Osteoblast (primary cell): ENCODE results near the gene PTPRE. TPM values are rescaled to one million over a fixed set of nuclear protein-coding genes. Genes with fewer than 3 reads are reported as not detected.

Experiments used
- DNase-seq: peaks from one replicate; pipeline ENCODE4 v3.0.0; 2011; ENCODE audit warnings: low spot score, mixed read lengths; ENCODE audit not compliant: insufficient read length; ENCODE audit errors: missing footprints
- H2AFZ ChIP-seq: 2 replicates; pipeline ENCODE4 v1.6.0; 2011; ENCODE audit warnings: mild to moderate bottlenecking, low read length
- H3K27ac ChIP-seq: 2 replicates; pipeline ENCODE4 v1.5.1; 2011; ENCODE audit warnings: mild to moderate bottlenecking, low read depth, low read length, moderate library complexity
- H3K27me3 ChIP-seq: 2 replicates; pipeline ENCODE4 v1.6.0; 2012; ENCODE audit warnings: mild to moderate bottlenecking, control low read depth, inconsistent platforms, low read length, moderate library complexity; ENCODE audit not compliant: insufficient read depth
- H3K36me3 ChIP-seq: 2 replicates; pipeline ENCODE4 v1.5.1; 2011; ENCODE audit warnings: mild to moderate bottlenecking, low read length, control low read depth, moderate library complexity; ENCODE audit not compliant: insufficient read depth
- H3K4me1 ChIP-seq: 2 replicates; pipeline ENCODE4 v1.5.1; 2011; ENCODE audit warnings: mild to moderate bottlenecking, low read length, control low read depth, moderate library complexity; ENCODE audit not compliant: insufficient read depth
- H3K4me2 ChIP-seq: 2 replicates; pipeline ENCODE4 v1.6.0; 2011; ENCODE audit warnings: mild to moderate bottlenecking, low read length; ENCODE audit not compliant: insufficient read depth
- H3K4me3 ChIP-seq: fragments of 200-600 bp; sonication (generic); 3 replicates; pipeline ENCODE4 v1.5.1; 2012; ENCODE audit warnings: mild to moderate bottlenecking, low read length, inconsistent platforms; ENCODE audit not compliant: insufficient read depth
- H3K79me2 ChIP-seq: 2 replicates; pipeline ENCODE4 v1.6.0; 2012; ENCODE audit warnings: mild to moderate bottlenecking, low read length, control low read depth, inconsistent platforms; ENCODE audit not compliant: insufficient read depth
- H3K9me3 ChIP-seq: 2 replicates; pipeline ENCODE4 v1.5.1; 2011; ENCODE audit warnings: low read depth, low read length, control low read depth
- H4K20me1 ChIP-seq: 2 replicates; pipeline ENCODE4 v1.6.0; 2012; ENCODE audit warnings: mild to moderate bottlenecking, low read length, control low read depth; ENCODE audit not compliant: insufficient read depth
- CTCF ChIP-seq: IDR thresholded peaks from 2 replicates; pipeline ENCODE4 v1.5.1; 2011; ENCODE audit warnings: mild to moderate bottlenecking, low read depth, low read length, moderate library complexity; ENCODE audit errors: extremely low read depth
- total RNA-seq: library from RNA; depleted of rRNA; stranded (reverse); fragments of >200 nt; gene quantifications from 2 replicates; pipeline ENCODE4 v1.2.3, GENCODE V29; 2012

Gene PTPRE
- total RNA-seq, 1 donor, result 9.0 TPM

GRCh38 chr10:128017822-128018221 is 110.9 kb downstream of the PTPRE start:
- DNase-seq, result no peak
- no peaks in the 10 kb centered on the region for H3K79me2 ChIP-seq
- no peak overlapping the region for H3K27ac ChIP-seq
- H3K4me1 ChIP-seq, result no peaks in the 10 kb centered on the region
- H3K36me3 ChIP-seq, result no peaks in the 10 kb centered on the region
- no peak overlapping the region for H3K4me2 ChIP-seq
- peaks cover 3% of the 10 kb centered on the region for H4K20me1 ChIP-seq
- no peak for TF ChIP-seq CTCF
- no peak overlapping the region for H2AFZ ChIP-seq
- H3K9me3 ChIP-seq, result no peaks in the 10 kb centered on the region
- no peak overlapping the region for H3K4me3 ChIP-seq
- H3K27me3 ChIP-seq, result no peaks in the 10 kb centered on the region

GRCh38 chr10:128018236-128018635 is 111.3 kb downstream of the PTPRE start:
- Histone ChIP-seq H3K4me2 (no peak overlapping the region), H3K27ac (no peak overlapping the region), H3K9me3 (no peaks in the 10 kb centered on the region), H3K27me3 (no peaks in the 10 kb centered on the region), H3K4me3 (no peak overlapping the region), H4K20me1 (peaks cover 3% of the 10 kb centered on the region), H3K36me3 (no peaks in the 10 kb centered on the region), H3K4me1 (no peaks in the 10 kb centered on the region), H3K79me2 (no peaks in the 10 kb centered on the region), H2AFZ (no peak overlapping the region)
- no peak for DNase-seq
- TF ChIP-seq CTCF, result no peak

GRCh38 chr10:128018691-128019090 is 111.8 kb downstream of the PTPRE start:
- H3K9me3 ChIP-seq, result no peaks in the 10 kb centered on the region
- TF ChIP-seq CTCF, result no peak
- no peaks in the 10 kb centered on the region for H3K27me3 ChIP-seq
- no peaks in the 10 kb centered on the region for H3K36me3 ChIP-seq
- DNase-seq, result no peak
- H3K4me3 ChIP-seq, result no peak overlapping the region
- no peaks in the 10 kb centered on the region for H4K20me1 ChIP-seq
- no peak overlapping the region for H2AFZ ChIP-seq
- H3K79me2 ChIP-seq, result no peaks in the 10 kb centered on the region
- H3K4me2 ChIP-seq, result no peak overlapping the region
- H3K4me1 ChIP-seq, result no peaks in the 10 kb centered on the region
- no peak overlapping the region for H3K27ac ChIP-seq

- TF ChIP-seq CTCF, result no peak
- no peak overlapping the region for H3K4me3 ChIP-seq
- H2AFZ ChIP-seq, result no peak overlapping the region
- DNase-seq, result no peak
- no peaks in the 10 kb centered on the region for H3K27me3 ChIP-seq
- H3K36me3 ChIP-seq, result no peaks in the 10 kb centered on the region
- H3K4me1 ChIP-seq, result no peaks in the 10 kb centered on the region
- H3K4me2 ChIP-seq, result no peak overlapping the region
- H3K9me3 ChIP-seq, result no peaks in the 10 kb centered on the region
- no peaks in the 10 kb centered on the region for H4K20me1 ChIP-seq
- no peak overlapping the region for H3K27ac ChIP-seq
- no peaks in the 10 kb centered on the region for H3K79me2 ChIP-seq
These were observed 115.6 kb downstream of the PTPRE start for GRCh38 chr10:128022261-128023196.
